NB4 (cell line): ENCODE measurements around the gene MKX.

ENCODE experiments used
- CTCF ChIP-seq: IDR thresholded peaks from one replicate; pipeline ENCODE4 v1.5.1; 2012; ENCODE audit warnings: low read depth, low read length
- MAX ChIP-seq: IDR thresholded peaks from 2 replicates; pipeline ENCODE4 v1.6.1; 2011; ENCODE audit warnings: low read depth, low read length
- MYC ChIP-seq: IDR thresholded peaks from 2 replicates; pipeline ENCODE4 v1.6.1; 2011; ENCODE audit warnings: low read depth, low read length
- POLR2A ChIP-seq: IDR thresholded peaks from 2 replicates; pipeline ENCODE4 v1.6.1; 2011; ENCODE audit warnings: mild to moderate bottlenecking; ENCODE audit not compliant: insufficient read length; ENCODE audit errors: extremely low read depth

GRCh38 chr10:27714349-27714748, 31.3 kb downstream of the MKX start:
- no peak for TF ChIP-seq POLR2A
- no peak for TF ChIP-seq CTCF
- no peak for TF ChIP-seq MYC
- no peak for TF ChIP-seq MAX
